Right atrium auricular region (tissue), 2 donors: ENCODE data around the gene IMMP1L. TPM values are rescaled to one million over a fixed set of nuclear protein-coding genes. Genes with fewer than 3 reads are reported as not detected.

ENCODE experiments used
- DNase-seq: peaks from one replicate; pipeline ENCODE4 v3.0.0-alpha.2; 2019; ENCODE audit warnings: low spot score
- H3K27ac ChIP-seq, 2 donors: fragments of 200-600 bp; sonication (generic); 1 replicate in 1 of 2; 2 replicates in 1 of 2; pipeline ENCODE4 v1.5.1; 2016 to 2019
- H3K27me3 ChIP-seq, 2 donors: fragments of 200-600 bp; sonication (generic); one replicate each; pipeline versions ENCODE4 v1.5.1 to v1.6.0; 2017 to 2019
- H3K36me3 ChIP-seq: fragments of 200-600 bp; sonication (generic); one replicate; pipeline ENCODE4 v1.5.1; 2016
- H3K4me1 ChIP-seq, 2 donors: fragments of 200-600 bp; sonication (generic); one replicate each; pipeline versions ENCODE4 v1.5.1 to v1.6.0; 2017 to 2019
- H3K4me3 ChIP-seq, 2 donors: fragments of 200-600 bp; sonication (generic); 1 replicate in 1 of 2; 2 replicates in 1 of 2; pipeline ENCODE4 v1.5.1; 2017 to 2019; ENCODE audit warnings: mild to moderate bottlenecking in 1 of 2, moderate library complexity in 1 of 2
- H3K9me3 ChIP-seq, 2 donors: fragments of 200-600 bp; sonication (generic); one replicate each; pipeline ENCODE4 v1.5.1; 2019
- CTCF ChIP-seq, 2 donors: fragments of 200-600 bp; sonication (generic); IDR thresholded peaks; one replicate each; pipeline ENCODE4 v1.5.1; 2019; ENCODE audit warnings: antibody characterized with exemption in 2 of 2
- total RNA-seq, 2 donors: library from RNA; depleted of rRNA; stranded (reverse); fragments of >200 nt; gene quantifications; one replicate each; pipeline ENCODE4 v1.1.0, GENCODE V29; 2016

The IMMP1L gene
- total RNA-seq, 2 donors from 2014 or later, result 9.1 to 22.9 TPM

DNA sequence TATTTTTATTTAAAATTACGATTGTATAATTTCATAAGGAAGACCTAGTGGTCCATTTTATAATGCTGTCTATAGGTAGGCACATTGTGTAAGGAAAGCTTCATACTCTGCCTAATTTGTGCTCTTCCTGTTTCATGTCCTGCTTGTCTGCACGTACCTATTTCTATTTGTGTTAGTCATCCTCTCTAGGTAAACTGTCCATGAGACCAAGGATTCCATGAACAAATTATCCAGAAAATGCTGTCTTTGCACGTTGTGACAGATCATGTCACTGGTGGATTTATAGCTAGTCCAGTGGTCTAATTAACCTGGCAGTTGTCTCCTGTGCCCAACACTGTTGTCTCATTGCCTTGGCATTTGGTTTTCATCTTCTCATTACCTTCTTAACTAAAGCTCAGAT is 95.1 kb downstream of the IMMP1L start:
- Histone ChIP-seq H3K36me3 (no peaks in the 10 kb centered on the region), H3K27ac (no peak overlapping the region), H3K27me3 (no peaks in the 10 kb centered on the region), H3K9me3 (no peaks in the 10 kb centered on the region), H3K4me3 (no peak overlapping the region), H3K4me1 (no peaks in the 10 kb centered on the region)
- no peak for DNase-seq
- no peak for TF ChIP-seq CTCF (IDR thresholded peaks at IDR 0.05)

DNA sequence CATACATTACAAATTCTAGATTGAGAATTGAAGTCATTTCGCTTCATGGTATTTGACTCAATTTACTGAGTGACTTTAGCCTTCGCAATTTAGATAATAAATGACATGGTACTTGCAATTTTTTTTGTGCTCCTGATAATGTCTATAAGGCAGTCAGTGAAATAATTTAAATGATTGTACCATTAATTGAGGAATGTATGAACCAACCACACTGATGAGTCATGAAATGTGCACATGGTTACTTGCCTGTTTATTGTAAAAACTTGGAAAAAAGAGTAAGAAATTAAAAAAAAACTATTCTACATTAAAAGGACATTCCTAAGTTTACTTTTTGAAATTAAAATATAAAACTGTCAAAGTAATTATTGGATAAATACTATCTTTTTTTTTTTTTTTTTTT is 96.5 kb downstream of the IMMP1L start:
- H3K27ac ChIP-seq, result no peak overlapping the region
- DNase-seq, result no peak
- H3K9me3 ChIP-seq, result no peaks in the 10 kb centered on the region
- H3K4me1 ChIP-seq, result no peaks in the 10 kb centered on the region
- H3K4me3 ChIP-seq, result no peak overlapping the region
- no peaks in the 10 kb centered on the region for H3K27me3 ChIP-seq
- no peaks in the 10 kb centered on the region for H3K36me3 ChIP-seq
- no peak for TF ChIP-seq CTCF (IDR thresholded peaks at IDR 0.05)

- Histone ChIP-seq H3K9me3 (no peaks in the 10 kb centered on the region), H3K27me3 (no peaks in the 10 kb centered on the region), H3K4me3 (no peak overlapping the region), H3K4me1 (no peaks in the 10 kb centered on the region), H3K27ac (no peak overlapping the region), H3K36me3 (no peaks in the 10 kb centered on the region)
- TF ChIP-seq CTCF (IDR thresholded peaks at IDR 0.05), result no peak
- no peak for DNase-seq
Measured at GRCh38 chr11:31408201-31408600, 101.2 kb downstream of the IMMP1L start.

DNA sequence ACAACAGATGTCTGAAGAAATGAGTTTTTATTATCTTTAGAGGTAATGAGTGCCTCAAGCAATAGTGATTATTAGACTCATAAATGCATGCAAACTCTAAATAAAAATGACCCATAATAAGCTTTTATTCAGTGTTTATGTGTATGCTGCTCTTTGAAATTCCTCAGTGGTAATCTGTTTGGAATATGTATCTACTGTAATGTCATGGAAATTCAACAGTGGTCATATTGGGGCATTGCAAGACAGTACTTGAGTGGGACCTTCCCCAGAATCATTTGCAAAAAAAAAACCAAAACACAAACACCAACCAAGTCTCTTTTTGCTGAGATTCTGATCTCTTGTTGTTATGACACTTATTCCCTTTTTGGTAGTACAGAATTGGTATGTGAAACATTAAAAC is 104.8 kb downstream of the IMMP1L start:
- Histone ChIP-seq H3K9me3 (no peaks in the 10 kb centered on the region), H3K4me3 (no peak overlapping the region), H3K27me3 (no peaks in the 10 kb centered on the region), H3K36me3 (no peaks in the 10 kb centered on the region), H3K27ac (no peak overlapping the region), H3K4me1 (no peaks in the 10 kb centered on the region)
- no peak for DNase-seq
- no peak for TF ChIP-seq CTCF (IDR thresholded peaks at IDR 0.05)

DNA sequence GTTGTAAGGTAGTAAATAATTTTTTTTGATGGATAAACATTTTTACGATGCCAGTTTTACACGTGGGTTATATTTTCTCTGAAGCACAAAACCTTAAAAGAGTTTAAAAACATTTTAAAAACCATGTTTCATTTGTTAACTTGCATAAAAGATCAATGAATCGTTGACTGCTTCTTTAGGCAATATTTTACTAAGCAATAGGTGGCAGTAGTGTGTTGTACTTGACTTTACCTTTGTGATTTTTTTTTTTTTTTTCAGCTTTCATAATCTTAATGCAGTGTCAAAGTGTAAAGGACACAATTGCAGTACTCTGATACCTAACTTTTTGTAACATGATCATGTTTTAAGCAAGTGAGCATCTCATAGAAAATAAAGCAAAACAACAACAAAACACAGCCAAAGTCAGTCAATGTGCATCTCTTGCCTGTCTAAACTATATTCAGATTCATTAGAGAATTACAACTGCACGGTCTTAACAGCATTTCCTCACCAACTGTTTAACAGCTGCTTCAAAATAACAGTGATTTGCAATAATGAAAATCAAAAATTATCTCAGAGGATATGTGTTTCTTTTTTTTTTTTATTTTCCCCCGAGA is 112.1 kb downstream of the IMMP1L start:
- Histone ChIP-seq H3K4me1 (no peaks in the 10 kb centered on the region), H3K4me3 (no peak overlapping the region), H3K27ac (no peak overlapping the region), H3K27me3 (no peaks in the 10 kb centered on the region), H3K36me3 (no peaks in the 10 kb centered on the region), H3K9me3 (peaks cover 0 to 15% of the 10 kb centered on the region in 2 donors)
- peak; percentile 38 to 64 for TF ChIP-seq CTCF (IDR thresholded peaks at IDR 0.05)
- DNase-seq, result no peak

- TF ChIP-seq CTCF (IDR thresholded peaks at IDR 0.05), result no peak
Measured at GRCh38 chr11:31387379-31387778, 122.0 kb downstream of the IMMP1L start.

More at GRCh38 chr11:31387379-31387778, 122.0 kb downstream of the IMMP1L start:
- Histone ChIP-seq H3K27me3 (no peaks in the 10 kb centered on the region), H3K4me1 (no peaks in the 10 kb centered on the region), H3K4me3 (no peak overlapping the region), H3K27ac (no peak overlapping the region), H3K9me3 (no peaks in the 10 kb centered on the region), H3K36me3 (no peaks in the 10 kb centered on the region)
- no peak for DNase-seq
